Brain microvascular endothelial cell (primary cell): ENCODE measurements around the gene HNRNPUL2.
"Not testable (repeated sequence)": the region's sequence is repeated elsewhere in the genome, so short reads cannot be mapped to it uniquely, and the experiment has no call there.

Source experiments
- DNase-seq: peaks from one replicate; pipeline ENCODE4 v3.0.0-alpha.2; 2020
- H3K27ac ChIP-seq: fragments of 250-450 bp; sonication (Bioruptor Pico); 2 replicates; pipeline ENCODE4 v1.5.1; 2020; ENCODE audit warnings: mild to moderate bottlenecking, moderate library complexity
- H3K27me3 ChIP-seq: fragments of 250-450 bp; sonication (Bioruptor Pico); replicated peaks from 2 replicates; pipeline ENCODE4 v1.5.1; 2020; ENCODE audit warnings: mild to moderate bottlenecking
- H3K36me3 ChIP-seq: fragments of 250-450 bp; sonication (Bioruptor Pico); replicated peaks from 2 replicates; pipeline ENCODE4 v1.5.1; 2020; ENCODE audit warnings: mild to moderate bottlenecking
- H3K4me3 ChIP-seq: 2 replicates; pipeline ENCODE4 v1.5.1; 2011; ENCODE audit warnings: low read depth, mild to moderate bottlenecking, control low read depth, low read length, moderate library complexity
- CTCF ChIP-seq: IDR thresholded peaks from 2 replicates; pipeline ENCODE4 v1.5.1; 2011; ENCODE audit warnings: low read depth, mild to moderate bottlenecking, moderate library complexity, low read length, control low read depth, inconsistent platforms; ENCODE audit errors: missing control alignments
- in situ Hi-C: cut with HindIII; loops from 2 replicates; pipeline ENCODE4 v1.10.0; 2017; ENCODE audit warnings: low sequenced_read_pairs, low pct_ligation_motif_present

The HNRNPUL2 gene

GRCh38 chr11:62727165-62727871, at the start of gene HNRNPUL2:
Gene HNRNPUL2 (minus strand): TSS chr11:62727457. CDS start chr11:62727156, 301 bp downstream.
- no peaks in the 10 kb centered on the region for H3K27me3 ChIP-seq

GRCh38 chr11:62775646-62776045, 48.4 kb upstream of the HNRNPUL2 start:
- in situ Hi-C loops, result no loop called here
- H3K36me3 ChIP-seq, result peaks cover 9% of the 10 kb centered on the region
- no peak for TF ChIP-seq CTCF
- no peaks in the 10 kb centered on the region for H3K27me3 ChIP-seq
- H3K27ac ChIP-seq, result no peak overlapping the region
- no peak overlapping the region for H3K4me3 ChIP-seq
- DNase-seq, result no peak

More at GRCh38 chr11:62727165-62727871, at the start of gene HNRNPUL2:
- peak within 1 kb of the TSS; percentile 95 for H3K27ac ChIP-seq
- DNase-seq, result peak; percentile 96
- peak within 1 kb of the TSS; percentile 93 for H3K4me3 ChIP-seq
- H3K36me3 ChIP-seq, result peaks cover 23% of the 10 kb centered on the region
- TF ChIP-seq CTCF, result no peak
- in situ Hi-C loops, result no loop called here

GRCh38 chr11:62774407-62774806, 47.1 kb upstream of the HNRNPUL2 start:
- no peak overlapping the region for H3K27ac ChIP-seq
- no peaks in the 10 kb centered on the region for H3K27me3 ChIP-seq
- TF ChIP-seq CTCF, result no peak
- in situ Hi-C loops, result no loop called here
- DNase-seq, result no peak
- H3K4me3 ChIP-seq, result no peak overlapping the region
- H3K36me3 ChIP-seq, result peaks cover 9% of the 10 kb centered on the region

- H3K27me3 ChIP-seq, result no peaks in the 10 kb centered on the region
- peaks cover 13% of the 10 kb centered on the region for H3K36me3 ChIP-seq
- peak; percentile 97 for DNase-seq
- H3K4me3 ChIP-seq, result peak within 1 kb of the TSS; percentile 75
- in situ Hi-C loops, result no loop called here
- peak within 1 kb of the TSS; percentile 93 for H3K27ac ChIP-seq
- no peak for TF ChIP-seq CTCF
Observed at GRCh38 chr11:62771144-62772021, 44.1 kb upstream of the HNRNPUL2 start, which contains the start of gene TAF6L. Gene TAF6L (plus strand): TSS chr11:62771396. CDS start chr11:62775784, 4,388 bp downstream.

- H3K4me3 ChIP-seq, result peak overlapping the region; percentile 75
- DNase-seq, result no peak
- H3K27ac ChIP-seq, result peak overlapping the region; percentile 93
- H3K36me3 ChIP-seq, result peaks cover 13% of the 10 kb centered on the region
- in situ Hi-C loops, result no loop called here
- no peak for TF ChIP-seq CTCF
- H3K27me3 ChIP-seq, result no peaks in the 10 kb centered on the region
Observed at GRCh38 chr11:62770778-62771143, 43.5 kb upstream of the HNRNPUL2 start.

GRCh38 chr11:62760867-62761227, 33.6 kb upstream of the HNRNPUL2 start:
- H3K27ac ChIP-seq, H3K27me3 ChIP-seq, DNase-seq, in situ Hi-C loops, H3K36me3 ChIP-seq: not testable (repeated sequence)
- H3K4me3 ChIP-seq, result peak overlapping the region; percentile 5
